Fibroblast of pulmonary artery (primary cell): ENCODE results near the gene SYS1.

Source experiments
- DNase-seq: peaks from one replicate; pipeline ENCODE4 v3.0.0-alpha.2; 2010; ENCODE audit warnings: low read depth
- H3K4me3 ChIP-seq: replicated peaks from 2 replicates; pipeline ENCODE4 v1.5.1; 2011; ENCODE audit warnings: low read depth, mild to moderate bottlenecking, control low read depth, low read length, moderate library complexity
- CTCF ChIP-seq: IDR thresholded peaks from 2 replicates; pipeline ENCODE4 v1.5.1; 2011; ENCODE audit warnings: mild to moderate bottlenecking, control low read depth, low read length, inconsistent platforms; ENCODE audit errors: missing control alignments

The SYS1 gene

GRCh38 chr20:45372646-45373352, 9.8 kb downstream of the SYS1 start:
- DNase-seq, result no peak
- TF ChIP-seq CTCF, result no peak
- H3K4me3 ChIP-seq, result peak overlapping the region; percentile 54

GRCh38 chr20:45373353-45374100, 10.6 kb downstream of the SYS1 start:
- DNase-seq, result peak; percentile 86
- TF ChIP-seq CTCF, result peak; percentile 88
- peak overlapping the region; percentile 54 for H3K4me3 ChIP-seq

- H3K4me3 ChIP-seq, result peak overlapping the region; percentile 54
- TF ChIP-seq CTCF, result no peak
- no peak for DNase-seq
Observed at GRCh38 chr20:45374101-45374467, 11.1 kb downstream of the SYS1 start.

- DNase-seq, result no peak
- no peak overlapping the region for H3K4me3 ChIP-seq
- no peak for TF ChIP-seq CTCF
Observed at GRCh38 chr20:45374966-45375365, 12.0 kb downstream of the SYS1 start.

- TF ChIP-seq CTCF, result no peak
- H3K4me3 ChIP-seq, result no peak overlapping the region
- DNase-seq, result no peak
Observed at GRCh38 chr20:45377269-45377668, 14.3 kb downstream of the SYS1 start.

- H3K4me3 ChIP-seq, result no peak within 1 kb of the TSS
- no peak for DNase-seq
- no peak for TF ChIP-seq CTCF
Observed at GRCh38 chr20:45378191-45378590, 15.2 kb downstream of the SYS1 start, which contains the start of gene TP53TG5. Gene TP53TG5, minus strand, starts transcription at chr20:45378325. Its CDS starts 89 bp downstream, at chr20:45378236.
